ENCODE data around the gene BCAM.

BCAM gene

GRCh38 chr19:44847144-44848035, 38.5 kb downstream of the BCAM start:
- no peak for TF ChIP-seq CTCF (IDR thresholded peaks at IDR 0.05; ENCODE audit: low read length, missing control alignments)
- DNase-seq (ENCODE audit: low read depth), result peak; percentile 50
- H3K4me3 ChIP-seq (replicated peaks; ENCODE audit: low read depth, low read length), result peak overlapping the region; percentile 97

GRCh38 chr19:44848036-44848811, 39.3 kb downstream of the BCAM start:
- peak overlapping the region; percentile 97 for H3K4me3 ChIP-seq (replicated peaks; ENCODE audit: low read depth, low read length)
- peak; percentile 63 for DNase-seq (ENCODE audit: low read depth)

GRCh38 chr19:44848812-44849447, 40.0 kb downstream of the BCAM start:
- DNase-seq (ENCODE audit: low read depth), result no peak
- H3K4me3 ChIP-seq (replicated peaks; ENCODE audit: low read depth, low read length), result peak overlapping the region; percentile 97
- no peak for TF ChIP-seq CTCF (IDR thresholded peaks at IDR 0.05; ENCODE audit: low read length, missing control alignments)

More at GRCh38 chr19:44848036-44848811, 39.3 kb downstream of the BCAM start:
- TF ChIP-seq CTCF (IDR thresholded peaks at IDR 0.05; ENCODE audit: low read length, missing control alignments), result no peak

- no peak overlapping the region for H3K4me3 ChIP-seq (replicated peaks; ENCODE audit: low read depth, low read length)
- DNase-seq (ENCODE audit: low read depth), result no peak
- no peak for TF ChIP-seq CTCF (IDR thresholded peaks at IDR 0.05; ENCODE audit: low read length, missing control alignments)
These were observed 41.8 kb downstream of the BCAM start for GRCh38 chr19:44850641-44851109.

GRCh38 chr19:44851427-44851826, 42.5 kb downstream of the BCAM start:
- DNase-seq (ENCODE audit: low read depth), result no peak
- H3K4me3 ChIP-seq (replicated peaks; ENCODE audit: low read depth, low read length), result no peak overlapping the region
- no peak for TF ChIP-seq CTCF (IDR thresholded peaks at IDR 0.05; ENCODE audit: low read length, missing control alignments)

- no peak for TF ChIP-seq CTCF (IDR thresholded peaks at IDR 0.05; ENCODE audit: low read length, missing control alignments)
- no peak for DNase-seq (ENCODE audit: low read depth)
These were observed 46.7 kb downstream of the BCAM start for GRCh38 chr19:44855606-44856005.

More at GRCh38 chr19:44855606-44856005, 46.7 kb downstream of the BCAM start:
- H3K4me3 ChIP-seq (replicated peaks; ENCODE audit: low read depth, low read length), result no peak overlapping the region
